ENCODE results near the gene POLD1. TPM values are rescaled to one million over a fixed set of nuclear protein-coding genes. Genes with fewer than 3 reads are reported as not detected.

POLD1 gene
- total and polyA plus RNA-seq, 2 experiments from 2014 or later, result 111 to 173 TPM

DNA sequence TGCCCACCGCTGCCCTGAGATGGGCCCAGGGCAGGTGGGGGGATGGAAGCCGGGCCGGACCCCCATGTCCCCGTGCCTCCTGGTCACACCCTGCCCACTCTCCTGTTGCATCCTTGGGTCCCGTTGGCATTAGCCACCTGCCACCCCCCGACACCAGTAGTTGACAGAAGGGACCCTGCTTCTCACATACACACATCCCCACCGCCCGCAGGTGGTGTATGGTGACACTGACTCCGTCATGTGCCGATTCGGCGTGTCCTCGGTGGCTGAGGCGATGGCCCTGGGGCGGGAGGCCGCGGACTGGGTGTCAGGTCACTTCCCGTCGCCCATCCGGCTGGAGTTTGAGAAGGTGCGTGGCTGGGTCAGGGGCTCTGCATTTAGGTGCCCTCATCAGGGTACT, 29.4 kb downstream of the POLD1 start:
- H3K9me2 ChIP-seq (ENCODE audit: insufficient read depth), result no peaks in the 10 kb centered on the region
- no peak overlapping the region for H2AFZ ChIP-seq
- no peaks in the 10 kb centered on the region; the same call in 1 of the 2 replicates for H4K20me1 ChIP-seq (replicated peaks; ENCODE audit: insufficient read depth)
- H3K9me3 Mint-ChIP-seq, result no peaks in the 10 kb centered on the region; the same call in 2 of the 3 replicates
- peaks cover 9% of the 10 kb centered on the region; the same call in 2 of the 3 replicates for H3K4me1 Mint-ChIP-seq
- H3K36me3 ChIP-seq (ENCODE audit: insufficient read depth), result no peaks in the 10 kb centered on the region; the same call in 1 of the 2 replicates
- peaks cover 9% of the 10 kb centered on the region for H3K27me3 Mint-ChIP-seq (ENCODE audit: insufficient read depth, low read depth, poor library complexity)
- TF ChIP-seq, protein P1, sequence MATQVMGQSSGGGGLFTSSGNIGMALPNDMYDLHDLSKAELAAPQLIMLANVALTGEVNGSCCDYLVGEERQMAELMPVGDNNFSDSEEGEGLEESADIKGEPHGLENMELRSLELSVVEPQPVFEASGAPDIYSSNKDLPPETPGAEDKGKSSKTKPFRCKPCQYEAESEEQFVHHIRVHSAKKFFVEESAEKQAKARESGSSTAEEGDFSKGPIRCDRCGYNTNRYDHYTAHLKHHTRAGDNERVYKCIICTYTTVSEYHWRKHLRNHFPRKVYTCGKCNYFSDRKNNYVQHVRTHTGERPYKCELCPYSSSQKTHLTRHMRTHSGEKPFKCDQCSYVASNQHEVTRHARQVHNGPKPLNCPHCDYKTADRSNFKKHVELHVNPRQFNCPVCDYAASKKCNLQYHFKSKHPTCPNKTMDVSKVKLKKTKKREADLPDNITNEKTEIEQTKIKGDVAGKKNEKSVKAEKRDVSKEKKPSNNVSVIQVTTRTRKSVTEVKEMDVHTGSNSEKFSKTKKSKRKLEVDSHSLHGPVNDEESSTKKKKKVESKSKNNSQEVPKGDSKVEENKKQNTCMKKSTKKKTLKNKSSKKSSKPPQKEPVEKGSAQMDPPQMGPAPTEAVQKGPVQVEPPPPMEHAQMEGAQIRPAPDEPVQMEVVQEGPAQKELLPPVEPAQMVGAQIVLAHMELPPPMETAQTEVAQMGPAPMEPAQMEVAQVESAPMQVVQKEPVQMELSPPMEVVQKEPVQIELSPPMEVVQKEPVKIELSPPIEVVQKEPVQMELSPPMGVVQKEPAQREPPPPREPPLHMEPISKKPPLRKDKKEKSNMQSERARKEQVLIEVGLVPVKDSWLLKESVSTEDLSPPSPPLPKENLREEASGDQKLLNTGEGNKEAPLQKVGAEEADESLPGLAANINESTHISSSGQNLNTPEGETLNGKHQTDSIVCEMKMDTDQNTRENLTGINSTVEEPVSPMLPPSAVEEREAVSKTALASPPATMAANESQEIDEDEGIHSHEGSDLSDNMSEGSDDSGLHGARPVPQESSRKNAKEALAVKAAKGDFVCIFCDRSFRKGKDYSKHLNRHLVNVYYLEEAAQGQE (IDR thresholded peaks at IDR 0.05; ENCODE audit: unreplicated experiment), result no peak
- TF ChIP-seq NANOG (IDR thresholded peaks at IDR 0.05; ENCODE audit: borderline replicate concordance), result no peak
- TF ChIP-seq ZNF331 (CRISPR knock-in tag; IDR thresholded peaks at IDR 0.05; ENCODE audit: low read depth), result no peak
- TF ChIP-seq, protein P2, sequence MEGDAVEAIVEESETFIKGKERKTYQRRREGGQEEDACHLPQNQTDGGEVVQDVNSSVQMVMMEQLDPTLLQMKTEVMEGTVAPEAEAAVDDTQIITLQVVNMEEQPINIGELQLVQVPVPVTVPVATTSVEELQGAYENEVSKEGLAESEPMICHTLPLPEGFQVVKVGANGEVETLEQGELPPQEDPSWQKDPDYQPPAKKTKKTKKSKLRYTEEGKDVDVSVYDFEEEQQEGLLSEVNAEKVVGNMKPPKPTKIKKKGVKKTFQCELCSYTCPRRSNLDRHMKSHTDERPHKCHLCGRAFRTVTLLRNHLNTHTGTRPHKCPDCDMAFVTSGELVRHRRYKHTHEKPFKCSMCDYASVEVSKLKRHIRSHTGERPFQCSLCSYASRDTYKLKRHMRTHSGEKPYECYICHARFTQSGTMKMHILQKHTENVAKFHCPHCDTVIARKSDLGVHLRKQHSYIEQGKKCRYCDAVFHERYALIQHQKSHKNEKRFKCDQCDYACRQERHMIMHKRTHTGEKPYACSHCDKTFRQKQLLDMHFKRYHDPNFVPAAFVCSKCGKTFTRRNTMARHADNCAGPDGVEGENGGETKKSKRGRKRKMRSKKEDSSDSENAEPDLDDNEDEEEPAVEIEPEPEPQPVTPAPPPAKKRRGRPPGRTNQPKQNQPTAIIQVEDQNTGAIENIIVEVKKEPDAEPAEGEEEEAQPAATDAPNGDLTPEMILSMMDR (conservative IDR thresholded peaks at IDR 0.05; ENCODE audit: low read depth in 2 of 2), result no peak
- TF ChIP-seq POLR2AphosphoS5 (IDR thresholded peaks at IDR 0.05; ENCODE audit: low read depth), result no peak
- no peak for TF ChIP-seq JUNB (IDR thresholded peaks at IDR 0.05; ENCODE audit: unreplicated experiment)
- TF ChIP-seq ZNF462 (CRISPR knock-in tag; IDR thresholded peaks at IDR 0.05), result no peak
- no peak for TF ChIP-seq CREB1 (CRISPR knock-in tag; IDR thresholded peaks at IDR 0.05; ENCODE audit: low read depth)
- TF ChIP-seq EZH2phosphoT487 (IDR thresholded peaks at IDR 0.05; ENCODE audit: unreplicated experiment), result no peak
- TF ChIP-seq EZH2 (IDR thresholded peaks at IDR 0.05; ENCODE audit: low read depth, unreplicated experiment), result no peak
- TF ChIP-seq, protein P3, sequence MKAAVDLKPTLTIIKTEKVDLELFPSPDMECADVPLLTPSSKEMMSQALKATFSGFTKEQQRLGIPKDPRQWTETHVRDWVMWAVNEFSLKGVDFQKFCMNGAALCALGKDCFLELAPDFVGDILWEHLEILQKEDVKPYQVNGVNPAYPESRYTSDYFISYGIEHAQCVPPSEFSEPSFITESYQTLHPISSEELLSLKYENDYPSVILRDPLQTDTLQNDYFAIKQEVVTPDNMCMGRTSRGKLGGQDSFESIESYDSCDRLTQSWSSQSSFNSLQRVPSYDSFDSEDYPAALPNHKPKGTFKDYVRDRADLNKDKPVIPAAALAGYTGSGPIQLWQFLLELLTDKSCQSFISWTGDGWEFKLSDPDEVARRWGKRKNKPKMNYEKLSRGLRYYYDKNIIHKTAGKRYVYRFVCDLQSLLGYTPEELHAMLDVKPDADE (IDR thresholded peaks at IDR 0.05), result no peak
- no peak for TF ChIP-seq ZNF114 (CRISPR knock-in tag; IDR thresholded peaks at IDR 0.05)
- no peak for TF ChIP-seq STAT1 (IDR thresholded peaks at IDR 0.05; ENCODE audit: unreplicated experiment)
- no peak overlapping the region for H3K4me3 Mint-ChIP-seq
- H3K4me1 ChIP-seq (ENCODE audit: insufficient read depth), result peaks cover 7% of the 10 kb centered on the region; the same call in 1 of the 2 replicates
- no peak for ATAC-seq
- H3F3A ChIP-seq (replicated peaks; ENCODE audit: low read depth), result peaks cover 4% of the 10 kb centered on the region
- no peak overlapping the region for H3K4me2 ChIP-seq
- no peaks in the 10 kb centered on the region for H3K27me3 ChIP-seq (ENCODE audit: insufficient read depth)
- H3K27ac ChIP-seq (ENCODE audit: low read depth), result no peak overlapping the region
- no peak overlapping the region for H3K27ac Mint-ChIP-seq
- H3K36me3 Mint-ChIP-seq (ENCODE audit: low read depth), result peaks cover 47% of the 10 kb centered on the region
- DNase-seq (ENCODE audit: low spot score), result no peak
- H3K79me2 ChIP-seq (replicated peaks; ENCODE audit: insufficient read depth), result no peaks in the 10 kb centered on the region
- H3K4me3 ChIP-seq, result no peak overlapping the region

Measured in GM23338 (cell line).